Measurements from ENCODE around the gene SEMA3F.
A peak's percentile ranks its signal among the peaks of the same experiment; 100 is the strongest.
"Not testable (repeated sequence)": the region's sequence is repeated elsewhere in the genome, so short reads cannot be mapped to it uniquely, and the experiment has no call there.

SEMA3F gene

DNA sequence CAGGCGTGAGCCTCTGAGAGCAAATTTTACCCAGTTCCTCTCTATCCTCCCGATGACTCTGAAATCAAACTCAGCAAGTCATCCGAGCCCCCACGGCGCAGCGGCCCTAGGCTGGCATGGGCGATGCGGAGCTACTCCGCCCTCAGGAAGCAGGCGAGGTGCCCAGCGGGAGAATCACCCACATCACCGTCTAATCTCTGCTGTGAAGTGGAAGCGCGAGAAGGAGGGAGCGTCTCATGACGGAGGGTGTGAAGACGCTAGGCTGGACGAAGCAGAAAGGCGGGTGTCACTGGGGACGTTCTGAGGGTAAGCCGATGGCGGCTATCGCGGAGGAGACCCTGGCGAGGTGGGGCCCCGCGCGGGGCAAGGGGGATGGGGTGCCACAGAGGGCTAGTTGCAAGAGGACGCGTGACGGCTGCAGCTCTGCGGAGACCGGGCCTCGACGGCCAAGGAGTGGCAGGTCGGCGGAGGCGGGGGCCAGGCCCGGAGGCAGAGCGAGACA, 71.8 kb downstream of the SEMA3F start:
- H3K27me3 ChIP-seq (ENCODE audit: insufficient read depth, poor library complexity, severe bottlenecking): no peaks in the 10 kb centered on the region
- TF ChIP-seq CTCF (IDR thresholded peaks at IDR 0.05; ENCODE audit: insufficient read depth, low read length) (no peak), GABPA (IDR thresholded peaks at IDR 0.05; ENCODE audit: low read depth) (no peak), SPI1 (IDR thresholded peaks at IDR 0.05; ENCODE audit: borderline replicate concordance, low read depth) (peak; percentile 6; the same call in 1 of the 2 replicates)
- H3K4me3 ChIP-seq (replicated peaks; ENCODE audit: insufficient read depth, low read length): peak overlapping the region; percentile 43
- H3K27ac ChIP-seq (replicated peaks): no peak overlapping the region
- DNase-seq (ENCODE audit: low read depth in 1 of 2, low spot score in 1 of 2): peak in 1 of 2 experiments; percentile 35

DNA sequence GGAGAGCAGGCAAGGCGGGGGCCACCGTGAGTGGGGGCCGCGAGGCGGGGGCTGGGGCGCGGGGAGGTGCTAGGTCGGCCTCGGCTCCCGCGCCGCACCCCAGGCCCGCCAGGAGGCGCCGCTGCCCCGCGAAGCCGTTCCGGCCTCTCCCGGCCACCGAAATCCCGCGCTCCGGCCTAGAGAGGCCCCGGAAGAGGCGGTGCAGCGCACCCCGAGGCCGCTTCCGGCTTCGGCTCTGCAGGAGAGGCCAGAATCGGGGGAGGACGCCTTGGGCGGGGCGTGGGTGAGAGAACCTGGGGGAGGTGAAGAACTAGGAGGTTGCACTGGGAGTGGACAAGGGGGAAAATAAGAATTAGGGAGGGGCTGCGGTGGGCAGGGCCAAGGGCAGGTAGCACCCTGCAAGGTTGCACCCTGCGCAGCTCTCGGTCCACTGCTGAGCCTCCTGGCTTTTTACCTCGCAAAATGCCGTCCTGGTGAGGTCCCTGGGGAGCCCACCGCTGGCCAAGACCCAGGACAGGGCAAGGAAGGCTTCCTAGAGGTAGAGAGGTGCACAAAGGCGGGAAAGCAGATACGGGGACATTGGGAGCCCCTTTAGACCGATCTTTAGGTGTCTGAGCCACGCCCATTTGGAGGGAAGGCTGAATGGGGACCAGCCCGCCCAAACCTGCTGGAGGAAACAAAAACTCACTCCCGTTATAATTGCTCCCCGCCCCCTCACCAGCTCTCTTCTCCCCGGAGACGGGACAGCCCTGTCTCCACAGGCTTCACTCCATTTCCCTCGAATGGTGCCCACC, 72.5 kb downstream of the SEMA3F start:
- peak; percentile 90 to 95 for DNase-seq (ENCODE audit: low read depth in 1 of 2, low spot score in 1 of 2)

DNA sequence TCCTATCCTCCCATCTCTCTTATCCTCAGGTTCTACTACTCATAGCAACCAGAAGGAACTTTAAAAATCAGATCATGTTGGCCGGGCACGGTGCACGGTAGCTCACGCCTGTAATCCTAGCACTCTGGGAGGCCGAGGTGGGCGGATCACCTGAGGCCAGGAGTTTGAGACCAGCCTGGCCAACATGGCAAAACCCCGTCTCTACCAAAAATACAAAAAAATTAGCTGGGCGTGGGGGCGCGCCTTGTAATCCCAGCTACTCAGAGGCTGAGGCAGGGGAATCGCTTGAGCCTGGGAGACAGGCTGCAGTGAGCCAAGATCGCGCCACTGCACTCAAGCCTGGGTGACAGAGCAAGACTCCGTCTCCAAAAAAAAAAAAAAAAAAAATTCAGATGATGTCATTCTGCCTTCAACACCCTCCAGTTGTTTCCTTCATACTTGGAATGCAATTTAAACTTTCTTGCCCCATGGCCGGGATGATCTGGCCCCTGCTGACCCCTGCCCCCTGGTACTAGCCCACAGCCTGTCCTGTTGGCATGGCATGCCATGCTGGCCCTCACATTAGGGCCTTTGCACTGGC, 73.2 kb downstream of the SEMA3F start:
- not testable (repeated sequence) for H3K27me3 ChIP-seq (ENCODE audit: insufficient read depth, poor library complexity, severe bottlenecking); DNase-seq (ENCODE audit: low read depth in 1 of 2, low spot score in 1 of 2)
- Histone ChIP-seq H3K4me3 (replicated peaks; ENCODE audit: insufficient read depth, low read length) (peak overlapping the region; percentile 47), H3K27ac (replicated peaks) (peak overlapping the region; percentile 78)

More for the DNA sequence above, 72.5 kb downstream of the SEMA3F start:
- Histone ChIP-seq H3K4me3 (replicated peaks; ENCODE audit: insufficient read depth, low read length) (peak overlapping the region; percentile 47), H3K27ac (replicated peaks) (peak overlapping the region; percentile 78), H3K27me3 (ENCODE audit: insufficient read depth, poor library complexity, severe bottlenecking) (no peaks in the 10 kb centered on the region)
- TF ChIP-seq POLR2AphosphoS5 (IDR thresholded peaks at IDR 0.05; ENCODE audit: low read depth) (peak; percentile 60; the same call in 1 of the 2 replicates), GABPA (IDR thresholded peaks at IDR 0.05; ENCODE audit: low read depth) (peak; percentile 95), CTCF (IDR thresholded peaks at IDR 0.05; ENCODE audit: insufficient read depth, low read length) (peak; percentile 39), SPI1 (IDR thresholded peaks at IDR 0.05; ENCODE audit: borderline replicate concordance, low read depth) (no peak)
- TF ChIP-seq, protein P1, sequence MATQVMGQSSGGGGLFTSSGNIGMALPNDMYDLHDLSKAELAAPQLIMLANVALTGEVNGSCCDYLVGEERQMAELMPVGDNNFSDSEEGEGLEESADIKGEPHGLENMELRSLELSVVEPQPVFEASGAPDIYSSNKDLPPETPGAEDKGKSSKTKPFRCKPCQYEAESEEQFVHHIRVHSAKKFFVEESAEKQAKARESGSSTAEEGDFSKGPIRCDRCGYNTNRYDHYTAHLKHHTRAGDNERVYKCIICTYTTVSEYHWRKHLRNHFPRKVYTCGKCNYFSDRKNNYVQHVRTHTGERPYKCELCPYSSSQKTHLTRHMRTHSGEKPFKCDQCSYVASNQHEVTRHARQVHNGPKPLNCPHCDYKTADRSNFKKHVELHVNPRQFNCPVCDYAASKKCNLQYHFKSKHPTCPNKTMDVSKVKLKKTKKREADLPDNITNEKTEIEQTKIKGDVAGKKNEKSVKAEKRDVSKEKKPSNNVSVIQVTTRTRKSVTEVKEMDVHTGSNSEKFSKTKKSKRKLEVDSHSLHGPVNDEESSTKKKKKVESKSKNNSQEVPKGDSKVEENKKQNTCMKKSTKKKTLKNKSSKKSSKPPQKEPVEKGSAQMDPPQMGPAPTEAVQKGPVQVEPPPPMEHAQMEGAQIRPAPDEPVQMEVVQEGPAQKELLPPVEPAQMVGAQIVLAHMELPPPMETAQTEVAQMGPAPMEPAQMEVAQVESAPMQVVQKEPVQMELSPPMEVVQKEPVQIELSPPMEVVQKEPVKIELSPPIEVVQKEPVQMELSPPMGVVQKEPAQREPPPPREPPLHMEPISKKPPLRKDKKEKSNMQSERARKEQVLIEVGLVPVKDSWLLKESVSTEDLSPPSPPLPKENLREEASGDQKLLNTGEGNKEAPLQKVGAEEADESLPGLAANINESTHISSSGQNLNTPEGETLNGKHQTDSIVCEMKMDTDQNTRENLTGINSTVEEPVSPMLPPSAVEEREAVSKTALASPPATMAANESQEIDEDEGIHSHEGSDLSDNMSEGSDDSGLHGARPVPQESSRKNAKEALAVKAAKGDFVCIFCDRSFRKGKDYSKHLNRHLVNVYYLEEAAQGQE (IDR thresholded peaks at IDR 0.05; ENCODE audit: insufficient replicate concordance, low read depth): no peak

DNA sequence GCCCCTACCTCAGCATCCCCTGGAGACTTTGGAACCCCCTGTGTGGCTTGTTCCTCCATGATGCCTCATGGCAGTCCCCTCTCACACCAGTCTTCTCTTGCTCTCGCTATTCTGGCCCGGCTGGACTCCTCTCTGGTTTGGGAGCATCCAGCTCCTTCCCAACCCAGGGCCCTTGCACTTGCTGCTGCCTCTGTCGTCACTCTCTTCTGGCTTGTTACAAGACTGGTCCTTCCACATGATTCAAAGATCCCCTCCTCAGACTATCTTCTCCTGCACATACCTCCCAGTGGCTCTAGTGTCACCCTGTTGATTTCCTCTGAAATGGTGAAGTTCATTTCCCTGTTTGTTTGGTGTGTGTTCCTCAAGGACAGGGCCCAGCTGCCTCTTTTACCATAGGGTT, 74.4 kb downstream of the SEMA3F start:
- peak overlapping the region; percentile 78 for H3K27ac ChIP-seq (replicated peaks)
- TF ChIP-seq, protein P1 (IDR thresholded peaks at IDR 0.05; ENCODE audit: insufficient replicate concordance, low read depth): no peak
- TF ChIP-seq GABPA (IDR thresholded peaks at IDR 0.05; ENCODE audit: low read depth) (no peak), SPI1 (IDR thresholded peaks at IDR 0.05; ENCODE audit: borderline replicate concordance, low read depth) (no peak), CTCF (IDR thresholded peaks at IDR 0.05; ENCODE audit: insufficient read depth, low read length) (no peak), POLR2AphosphoS5 (IDR thresholded peaks at IDR 0.05; ENCODE audit: low read depth) (no peak)
- no peak for DNase-seq (ENCODE audit: low read depth in 1 of 2, low spot score in 1 of 2)
- H3K27me3 ChIP-seq (ENCODE audit: insufficient read depth, poor library complexity, severe bottlenecking): no peaks in the 10 kb centered on the region
- H3K4me3 ChIP-seq (replicated peaks; ENCODE audit: insufficient read depth, low read length): no peak overlapping the region
